Astrocyte (in vitro differentiated cells and primary cell): Measurements from ENCODE around the gene CYP46A1. TPM values are rescaled to one million over a fixed set of nuclear protein-coding genes. Genes with fewer than 3 reads are reported as not detected.

Experiments
- DNase-seq: peaks from one replicate; pipeline ENCODE4 v3.0.0-alpha.2; 2010; ENCODE audit warnings: low read depth
- FAIRE-seq: peaks from 2 replicates; lab custom pipeline; 2011; peaks lifted over from hg19 to GRCh38; lab: Jason Lieb, UNC
- H2AFZ ChIP-seq: 2 replicates; pipeline ENCODE4 v1.6.0; 2012; ENCODE audit warnings: low read depth, low read length, inconsistent platforms
- H3K27ac ChIP-seq: 2 replicates; pipeline ENCODE4 v1.5.1; 2011; ENCODE audit warnings: low read depth, low read length, inconsistent platforms
- H3K27me3 ChIP-seq: 2 replicates; pipeline ENCODE4 v1.6.0; 2011; ENCODE audit warnings: low read length, inconsistent platforms; ENCODE audit not compliant: insufficient read depth
- H3K36me3 ChIP-seq: 2 replicates; pipeline ENCODE4 v1.5.1; 2011; ENCODE audit warnings: low read length, inconsistent platforms; ENCODE audit not compliant: insufficient read depth
- H3K4me1 ChIP-seq: 2 replicates; pipeline ENCODE4 v1.5.1; 2011; ENCODE audit warnings: low read length, inconsistent platforms; ENCODE audit not compliant: insufficient read depth
- H3K4me2 ChIP-seq: 2 replicates; pipeline ENCODE4 v1.6.0; 2012; ENCODE audit warnings: low read length, inconsistent platforms
- H3K4me3 ChIP-seq: 2 replicates; pipeline ENCODE4 v1.5.1; 2011; ENCODE audit warnings: low read depth, mild to moderate bottlenecking, low read length, inconsistent platforms; ENCODE audit not compliant: insufficient read depth
- H3K79me2 ChIP-seq: 2 replicates; pipeline ENCODE4 v1.6.0; 2012; ENCODE audit warnings: mild to moderate bottlenecking, low read length, inconsistent platforms; ENCODE audit not compliant: insufficient read depth
- H3K9ac ChIP-seq: 2 replicates; pipeline ENCODE4 v1.6.0; 2012; ENCODE audit warnings: mild to moderate bottlenecking, low read length, inconsistent platforms
- H3K9me3 ChIP-seq: 2 replicates; pipeline ENCODE4 v1.5.1; 2012; ENCODE audit warnings: low read depth, mild to moderate bottlenecking, low read length, inconsistent platforms; ENCODE audit not compliant: insufficient read depth
- H4K20me1 ChIP-seq: 2 replicates; pipeline ENCODE4 v1.6.0; 2012; ENCODE audit warnings: low read length, inconsistent platforms; ENCODE audit not compliant: insufficient read depth
- H3K27ac Mint-ChIP-seq: one replicate; pipeline ENCODE4 v1.8.0; 2021; ENCODE audit warnings: mild to moderate bottlenecking, mixed read lengths; ENCODE audit not compliant: unreplicated experiment
- H3K27me3 Mint-ChIP-seq: one replicate; pipeline ENCODE4 v1.8.0; 2021; ENCODE audit warnings: low read depth, mixed read lengths; ENCODE audit not compliant: unreplicated experiment
- H3K36me3 Mint-ChIP-seq: one replicate; pipeline ENCODE4 v1.8.0; 2021; ENCODE audit warnings: low read depth, mixed read lengths; ENCODE audit not compliant: unreplicated experiment
- H3K4me1 Mint-ChIP-seq: one replicate; pipeline ENCODE4 v1.8.0; 2021; ENCODE audit warnings: low read depth, mixed read lengths; ENCODE audit not compliant: unreplicated experiment
- H3K4me3 Mint-ChIP-seq: one replicate; pipeline ENCODE4 v1.8.0; 2021; ENCODE audit warnings: mild to moderate bottlenecking, moderate library complexity, mixed read lengths; ENCODE audit not compliant: unreplicated experiment
- H3K9me3 Mint-ChIP-seq: one replicate; pipeline ENCODE4 v1.8.0; 2021; ENCODE audit warnings: mild to moderate bottlenecking, mixed read lengths; ENCODE audit not compliant: unreplicated experiment
- CTCF ChIP-seq: IDR thresholded peaks from 2 replicates; pipeline ENCODE4 v1.5.1; 2011; ENCODE audit warnings: low read depth, mild to moderate bottlenecking, inconsistent platforms, low read length, moderate library complexity; ENCODE audit not compliant: insufficient read depth
- EZH2 ChIP-seq: IDR thresholded peaks from 2 replicates; pipeline ENCODE4 v1.6.1; 2012; ENCODE audit warnings: mild to moderate bottlenecking, low read length, inconsistent platforms; ENCODE audit not compliant: insufficient read depth
- total RNA-seq: library from RNA; stranded (reverse); gene quantifications from 2 replicates; pipeline ENCODE4 v1.2.1, GENCODE V29; 2021

Gene CYP46A1
- total RNA-seq, 1 donor from 2014 or later = 0.52 TPM

- Histone ChIP-seq H3K27me3 (no peaks in the 10 kb centered on the region), H3K9me3 (no peaks in the 10 kb centered on the region), H3K27ac (no peak overlapping the region), H4K20me1 (no peaks in the 10 kb centered on the region), H3K36me3 (no peaks in the 10 kb centered on the region), H3K4me3 (no peak overlapping the region), H3K9ac (peak overlapping the region; percentile 24), H2AFZ (peak overlapping the region; percentile 57), H3K4me1 (peaks cover 64% of the 10 kb centered on the region), H3K4me2 (no peak overlapping the region), H3K79me2 (no peaks in the 10 kb centered on the region)
- FAIRE-seq (no peak), DNase-seq (no peak)
- H3K9me3 Mint-ChIP-seq = no peaks in the 10 kb centered on the region
- TF ChIP-seq EZH2 (no peak), CTCF (no peak)
- peaks cover 20% of the 10 kb centered on the region for H3K27me3 Mint-ChIP-seq
- H3K36me3 Mint-ChIP-seq = no peaks in the 10 kb centered on the region
- H3K27ac Mint-ChIP-seq = no peak overlapping the region
- peaks cover 27% of the 10 kb centered on the region for H3K4me1 Mint-ChIP-seq
- H3K4me3 Mint-ChIP-seq = no peak overlapping the region
Observed at GRCh38 chr14:99749763-99750715, 65.9 kb downstream of the CYP46A1 start.

- Histone ChIP-seq H3K36me3 (no peaks in the 10 kb centered on the region), H3K4me2 (no peak overlapping the region), H3K9me3 (no peaks in the 10 kb centered on the region), H3K27ac (no peak overlapping the region), H3K79me2 (no peaks in the 10 kb centered on the region), H3K4me1 (peaks cover 63% of the 10 kb centered on the region), H2AFZ (no peak overlapping the region), H3K27me3 (no peaks in the 10 kb centered on the region), H3K4me3 (no peak overlapping the region), H4K20me1 (no peaks in the 10 kb centered on the region), H3K9ac (peak overlapping the region; percentile 82)
- no peaks in the 10 kb centered on the region for H3K36me3 Mint-ChIP-seq
- DNase-seq (no peak), FAIRE-seq (no peak)
- no peak overlapping the region for H3K4me3 Mint-ChIP-seq
- H3K9me3 Mint-ChIP-seq = no peaks in the 10 kb centered on the region
- H3K4me1 Mint-ChIP-seq = peaks cover 20% of the 10 kb centered on the region
- peaks cover 19% of the 10 kb centered on the region for H3K27me3 Mint-ChIP-seq
- no peak overlapping the region for H3K27ac Mint-ChIP-seq
- TF ChIP-seq EZH2 (no peak), CTCF (no peak)
Observed at GRCh38 chr14:99750746-99751450, 66.8 kb downstream of the CYP46A1 start.
